Sigmoid colon (tissue), 3 donors: ENCODE results near the gene AUTS2.

Experiments
- CTCF ChIP-seq, 4 experiments: fragments of 450-650 bp in 3 of 4; fragments of 200-600 bp in 1 of 4; IDR thresholded peaks; one replicate each; pipeline ENCODE4 v1.5.1; 2016 to 2019; ENCODE audit warnings: antibody characterized with exemption in 4 of 4, mild to moderate bottlenecking in 3 of 4, moderate library complexity in 2 of 4
- POLR2A ChIP-seq, 2 donors: fragments of 450-650 bp; IDR thresholded peaks; one replicate each; pipeline ENCODE4 v1.6.1; 2016; ENCODE audit warnings: antibody characterized with exemption in 2 of 2, mild to moderate bottlenecking in 2 of 2, moderate library complexity in 2 of 2

GRCh38 chr7:70703785-70704184 is 1105.5 kb downstream of the AUTS2 start:
- TF ChIP-seq CTCF (IDR thresholded peaks at IDR 0.05) (no peak), POLR2A (IDR thresholded peaks at IDR 0.05) (no peak)
